GM06990 (cell line): ENCODE results near the gene RNLS.

Experiments
- DNase-seq: peaks from one replicate; pipeline ENCODE4 v3.0.0-alpha.2; 2011; ENCODE audit not compliant: insufficient read length; ENCODE audit errors: extremely low read depth
- H3K27me3 ChIP-seq: replicated peaks from 2 replicates; pipeline ENCODE4 v1.6.0; 2011; ENCODE audit warnings: low read length; ENCODE audit not compliant: control insufficient read depth, insufficient read depth
- H3K36me3 ChIP-seq: 2 replicates; pipeline ENCODE4 v1.5.1; 2011; ENCODE audit warnings: low read length; ENCODE audit not compliant: control insufficient read depth, insufficient read depth
- H3K4me3 ChIP-seq: replicated peaks from 2 replicates; pipeline ENCODE4 v1.5.1; 2011; ENCODE audit warnings: low read depth, mild to moderate bottlenecking, control low read depth, low read length
- CTCF ChIP-seq: IDR thresholded peaks from 2 replicates; pipeline ENCODE4 v1.5.1; 2011; ENCODE audit warnings: low read length, control low read depth, mild to moderate bottlenecking, inconsistent platforms; ENCODE audit not compliant: insufficient read depth, poor library complexity, severe bottlenecking

Gene RNLS

GRCh38 chr10:88542522-88542921, 40.6 kb downstream of the RNLS start:
- Histone ChIP-seq H3K36me3 (no peaks in the 10 kb centered on the region), H3K27me3 (no peaks in the 10 kb centered on the region), H3K4me3 (no peak overlapping the region)
- no peak for TF ChIP-seq CTCF
- DNase-seq, result no peak

- no peak for DNase-seq
Measured at GRCh38 chr10:88541116-88541626, 41.9 kb downstream of the RNLS start.

GRCh38 chr10:88540351-88540750, 42.8 kb downstream of the RNLS start:
- H3K4me3 ChIP-seq, result no peak overlapping the region
- H3K36me3 ChIP-seq, result no peaks in the 10 kb centered on the region
- no peak for TF ChIP-seq CTCF
- no peak for DNase-seq
- no peaks in the 10 kb centered on the region for H3K27me3 ChIP-seq

More at GRCh38 chr10:88541116-88541626, 41.9 kb downstream of the RNLS start:
- no peak for TF ChIP-seq CTCF
- Histone ChIP-seq H3K36me3 (no peaks in the 10 kb centered on the region), H3K4me3 (no peak overlapping the region), H3K27me3 (no peaks in the 10 kb centered on the region)

GRCh38 chr10:88538048-88538447, 45.1 kb downstream of the RNLS start:
- no peaks in the 10 kb centered on the region for H3K27me3 ChIP-seq
- no peaks in the 10 kb centered on the region for H3K36me3 ChIP-seq
- no peak overlapping the region for H3K4me3 ChIP-seq
- TF ChIP-seq CTCF, result no peak
- no peak for DNase-seq

- H3K4me3 ChIP-seq, result no peak overlapping the region
- H3K36me3 ChIP-seq, result no peaks in the 10 kb centered on the region
- no peaks in the 10 kb centered on the region for H3K27me3 ChIP-seq
- no peak for TF ChIP-seq CTCF
- no peak for DNase-seq
Measured at GRCh38 chr10:88537322-88537721, 45.8 kb downstream of the RNLS start.

- Histone ChIP-seq H3K36me3 (no peaks in the 10 kb centered on the region), H3K27me3 (no peaks in the 10 kb centered on the region), H3K4me3 (no peak overlapping the region)
- TF ChIP-seq CTCF, result no peak
- DNase-seq, result no peak
Measured at GRCh38 chr10:88536437-88536836, 46.7 kb downstream of the RNLS start.
